Gastrocnemius medialis (tissue), 4 donors: Measurements from ENCODE around the gene PPP1R13L.

Experiments used
- POLR2A ChIP-seq, 2 donors: fragments of 450-650 bp; IDR thresholded peaks; one replicate each; pipeline ENCODE4 v1.6.1; 2017; ENCODE audit warnings: antibody characterized with exemption in 2 of 2, mild to moderate bottlenecking in 2 of 2, moderate library complexity in 2 of 2
- TF ChIP-seq, protein P1 (sequence below), 5 experiments: fragments of 450-650 bp in 3 of 5; fragments of 200-600 bp in 2 of 5; sonication (generic) in 2 of 5; IDR thresholded peaks in 4 of 5; conservative IDR thresholded peaks in 1 of 5; 1 replicate in 4 of 5; 2 replicates in 1 of 5; pipeline ENCODE4 v1.5.1; 2016 to 2019; ENCODE audit warnings: antibody characterized with exemption in 5 of 5, mild to moderate bottlenecking in 3 of 5, moderate library complexity in 3 of 5

DNA sequence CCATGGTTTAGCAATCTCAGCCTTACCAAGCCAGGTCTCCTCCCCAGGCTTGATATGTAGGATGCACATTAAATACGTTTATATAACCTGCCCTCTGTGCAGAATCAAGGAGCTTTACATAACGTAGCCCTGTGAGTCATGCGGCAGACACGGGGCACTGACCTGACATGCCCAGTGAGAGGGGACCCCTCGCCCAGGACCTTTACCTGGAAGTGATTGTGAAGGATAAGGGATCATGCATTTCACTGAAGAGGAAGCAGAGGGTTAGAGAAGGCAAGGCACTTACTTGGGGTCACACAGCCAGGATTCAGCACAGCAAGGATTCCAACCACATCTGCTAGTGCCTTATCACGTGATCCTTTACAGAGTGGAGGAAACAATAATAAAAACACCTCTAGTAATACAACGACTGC is 44.0 kb upstream of the PPP1R13L start:
- TF ChIP-seq, protein P1, sequence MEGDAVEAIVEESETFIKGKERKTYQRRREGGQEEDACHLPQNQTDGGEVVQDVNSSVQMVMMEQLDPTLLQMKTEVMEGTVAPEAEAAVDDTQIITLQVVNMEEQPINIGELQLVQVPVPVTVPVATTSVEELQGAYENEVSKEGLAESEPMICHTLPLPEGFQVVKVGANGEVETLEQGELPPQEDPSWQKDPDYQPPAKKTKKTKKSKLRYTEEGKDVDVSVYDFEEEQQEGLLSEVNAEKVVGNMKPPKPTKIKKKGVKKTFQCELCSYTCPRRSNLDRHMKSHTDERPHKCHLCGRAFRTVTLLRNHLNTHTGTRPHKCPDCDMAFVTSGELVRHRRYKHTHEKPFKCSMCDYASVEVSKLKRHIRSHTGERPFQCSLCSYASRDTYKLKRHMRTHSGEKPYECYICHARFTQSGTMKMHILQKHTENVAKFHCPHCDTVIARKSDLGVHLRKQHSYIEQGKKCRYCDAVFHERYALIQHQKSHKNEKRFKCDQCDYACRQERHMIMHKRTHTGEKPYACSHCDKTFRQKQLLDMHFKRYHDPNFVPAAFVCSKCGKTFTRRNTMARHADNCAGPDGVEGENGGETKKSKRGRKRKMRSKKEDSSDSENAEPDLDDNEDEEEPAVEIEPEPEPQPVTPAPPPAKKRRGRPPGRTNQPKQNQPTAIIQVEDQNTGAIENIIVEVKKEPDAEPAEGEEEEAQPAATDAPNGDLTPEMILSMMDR (IDR thresholded peaks at IDR 0.05 in 4 of 5, conservative IDR thresholded peaks at IDR 0.05 in 1 of 5) = no peak
- no peak for TF ChIP-seq POLR2A (IDR thresholded peaks at IDR 0.05)
